Esophagus squamous epithelium (tissue), 5 donors: ENCODE results near the gene KANK2. TPM values are rescaled to one million over a fixed set of nuclear protein-coding genes. Genes with fewer than 3 reads are reported as not detected.

ENCODE experiments used
- DNase-seq: peaks from one replicate; lab custom pipeline; 2025; lab: John Stamatoyannopoulos, UW
- H3K27ac ChIP-seq, 4 donors: fragments of 200-600 bp; sonication (generic); one replicate each; pipeline ENCODE4 v1.5.1; 2016 to 2019; ENCODE audit warnings: mild to moderate bottlenecking in 1 of 4
- H3K27me3 ChIP-seq, 4 donors: fragments of 200-600 bp; sonication (generic); 1 replicate in 3 of 4; 2 replicates in 1 of 4; pipeline versions ENCODE4 v1.5.1 to v1.6.0; 2017 to 2021; ENCODE audit warnings: antibody characterized with exemption in 1 of 4
- H3K36me3 ChIP-seq, 3 donors: fragments of 200-600 bp; sonication (generic); one replicate each; pipeline ENCODE4 v1.5.1; 2016 to 2019
- H3K4me1 ChIP-seq, 3 donors: fragments of 200-600 bp; sonication (generic); one replicate each; pipeline ENCODE4 v1.5.1; 2017 to 2019
- H3K4me3 ChIP-seq, 4 donors: fragments of 200-600 bp; sonication (generic); 1 replicate in 3 of 4; 2 replicates in 1 of 4; pipeline ENCODE4 v1.5.1; 2016 to 2019; ENCODE audit warnings: mild to moderate bottlenecking in 2 of 4, moderate library complexity in 1 of 4
- H3K9me3 ChIP-seq, 3 donors: fragments of 200-600 bp; sonication (generic); one replicate each; pipeline ENCODE4 v1.5.1; 2016 to 2019
- POLR2A ChIP-seq, 4 donors: fragments of 450-650 bp; IDR thresholded peaks; one replicate each; pipeline ENCODE4 v1.6.1; 2017; ENCODE audit warnings: antibody characterized with exemption in 4 of 4, mild to moderate bottlenecking in 4 of 4, moderate library complexity in 3 of 4
- WGBS, 2 donors: methylation state at CpG; one replicate each; pipeline ENCODE4 v1.1.5; 2018; 5-methylcytosine and 5-hydroxymethylcytosine counted together
- intact Hi-C: fragments of 100-400 bp; cut with DNase I; formaldehyde crosslinking; loops from one replicate; pipeline ENCODE4 v1.15.0; 2022
- total RNA-seq, 4 donors: library from RNA; depleted of rRNA; stranded (reverse); fragments of >200 nt; gene quantifications; one replicate each; pipeline ENCODE4 v1.1.0, GENCODE V29; 2016
- TF ChIP-seq, protein P1 (sequence below), 6 experiments: fragments of 450-650 bp in 4 of 6; fragments of 200-600 bp in 2 of 6; sonication (generic) in 2 of 6; IDR thresholded peaks; one replicate each; pipeline ENCODE4 v1.5.1; 2016 to 2019; ENCODE audit warnings: antibody characterized with exemption in 6 of 6, mild to moderate bottlenecking in 4 of 6, moderate library complexity in 4 of 6
- donor health status: DM: yes; HTN: yes; CAD: no.

KANK2 gene
- total RNA-seq, 4 donors from 2014 or later = 29.3 to 287 (median 57.1) TPM

DNA sequence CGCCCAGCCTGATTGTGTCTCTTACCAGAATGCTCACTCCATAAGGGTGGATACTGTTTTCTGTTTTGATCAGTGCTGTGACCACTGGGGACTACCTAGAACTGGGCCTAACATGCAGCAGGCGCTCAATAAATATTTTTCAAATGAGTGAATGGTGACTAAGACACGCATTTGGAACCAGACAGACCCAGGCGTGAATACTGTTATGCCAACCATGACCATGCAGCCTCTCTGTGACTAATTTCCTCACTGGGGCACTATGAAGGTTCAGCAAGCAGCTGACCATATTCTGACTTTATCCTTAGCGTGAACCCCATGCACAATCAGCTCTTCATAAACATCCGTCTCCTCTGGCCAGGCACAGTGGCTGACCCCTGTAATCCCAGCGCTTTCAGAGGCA lies 28.8 kb downstream of the KANK2 start:
- TF ChIP-seq, protein P1, sequence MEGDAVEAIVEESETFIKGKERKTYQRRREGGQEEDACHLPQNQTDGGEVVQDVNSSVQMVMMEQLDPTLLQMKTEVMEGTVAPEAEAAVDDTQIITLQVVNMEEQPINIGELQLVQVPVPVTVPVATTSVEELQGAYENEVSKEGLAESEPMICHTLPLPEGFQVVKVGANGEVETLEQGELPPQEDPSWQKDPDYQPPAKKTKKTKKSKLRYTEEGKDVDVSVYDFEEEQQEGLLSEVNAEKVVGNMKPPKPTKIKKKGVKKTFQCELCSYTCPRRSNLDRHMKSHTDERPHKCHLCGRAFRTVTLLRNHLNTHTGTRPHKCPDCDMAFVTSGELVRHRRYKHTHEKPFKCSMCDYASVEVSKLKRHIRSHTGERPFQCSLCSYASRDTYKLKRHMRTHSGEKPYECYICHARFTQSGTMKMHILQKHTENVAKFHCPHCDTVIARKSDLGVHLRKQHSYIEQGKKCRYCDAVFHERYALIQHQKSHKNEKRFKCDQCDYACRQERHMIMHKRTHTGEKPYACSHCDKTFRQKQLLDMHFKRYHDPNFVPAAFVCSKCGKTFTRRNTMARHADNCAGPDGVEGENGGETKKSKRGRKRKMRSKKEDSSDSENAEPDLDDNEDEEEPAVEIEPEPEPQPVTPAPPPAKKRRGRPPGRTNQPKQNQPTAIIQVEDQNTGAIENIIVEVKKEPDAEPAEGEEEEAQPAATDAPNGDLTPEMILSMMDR (IDR thresholded peaks at IDR 0.05) = no peak
- TF ChIP-seq POLR2A (IDR thresholded peaks at IDR 0.05) = no peak
- peak overlapping the region; percentile 51 to 88 (median 84) for H3K27ac ChIP-seq
- DNase-seq = no peak
- no peaks in the 10 kb centered on the region for H3K9me3 ChIP-seq
- no peak overlapping the region for H3K4me3 ChIP-seq
- peaks cover under 1 to 61% (median 11%) of the 10 kb centered on the region in 3 donors for H3K36me3 ChIP-seq
- no peaks in the 10 kb centered on the region for H3K27me3 ChIP-seq
- intact Hi-C loops = no loop called here
- H3K4me1 ChIP-seq = peaks cover 0 to 69% (median 36%) of the 10 kb centered on the region in 3 donors
- 75 to 83% methylated on average over 2 to 6 of the region's 7 CpGs for WGBS, 2 donors

DNA sequence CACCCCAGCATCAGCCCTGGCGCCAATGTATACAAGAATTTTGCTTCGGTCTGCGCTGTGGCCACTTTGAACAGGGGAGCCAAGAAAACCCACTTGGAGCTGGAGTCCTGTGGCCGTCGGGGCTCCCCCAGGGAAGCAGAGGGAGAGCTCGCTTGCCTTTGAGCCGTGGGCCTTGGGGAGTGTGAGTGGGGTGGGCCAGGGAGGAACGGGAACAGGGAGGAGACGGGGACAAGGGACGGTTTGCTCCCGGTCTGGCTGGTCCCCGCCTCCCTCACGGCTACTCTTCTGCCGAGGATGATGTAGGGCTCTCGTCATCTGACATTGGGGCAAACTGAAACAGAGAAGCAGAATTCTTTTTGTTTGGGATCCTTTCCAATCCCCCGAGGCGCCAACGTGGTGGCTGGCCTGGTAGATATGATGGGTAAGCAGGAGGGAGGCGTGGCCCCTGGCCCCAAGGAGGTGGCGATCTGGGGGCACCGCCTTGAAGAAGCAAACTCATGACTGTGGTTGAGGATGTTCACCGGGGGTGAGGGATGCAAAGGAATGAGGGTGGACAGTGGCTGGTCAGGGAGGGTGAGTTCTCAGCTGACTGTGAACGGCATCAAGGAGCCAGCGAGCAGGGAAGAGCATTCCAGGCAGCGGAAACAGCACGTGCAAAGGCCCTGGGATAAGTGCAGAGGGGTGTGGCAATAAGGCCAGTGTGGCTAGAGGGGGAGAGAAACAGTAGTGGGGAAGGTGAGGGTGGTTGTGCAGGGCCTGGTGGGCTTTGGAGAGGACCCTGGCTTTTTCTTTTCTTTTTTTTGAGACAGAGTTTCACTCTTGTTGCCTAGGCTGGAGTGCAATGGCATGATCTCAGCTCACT lies 30.8 kb downstream of the KANK2 start:
- Histone ChIP-seq H3K36me3 (peaks cover 0 to 44% (median 11%) of the 10 kb centered on the region in 3 donors), H3K4me1 (peaks cover 0 to 78% (median 37%) of the 10 kb centered on the region in 3 donors), H3K4me3 (no peak overlapping the region), H3K27ac (peak overlapping the region; percentile 73 to 88 (median 86)), H3K27me3 (no peaks in the 10 kb centered on the region), H3K9me3 (no peaks in the 10 kb centered on the region)
- DNase-seq = no peak
- intact Hi-C loops = no loop called here
- TF ChIP-seq, protein P1 (IDR thresholded peaks at IDR 0.05) = no peak
- no peak for TF ChIP-seq POLR2A (IDR thresholded peaks at IDR 0.05)
- 64 to 70% methylated on average over 6 to 26 of the region's 26 CpGs for WGBS, 2 donors

DNA sequence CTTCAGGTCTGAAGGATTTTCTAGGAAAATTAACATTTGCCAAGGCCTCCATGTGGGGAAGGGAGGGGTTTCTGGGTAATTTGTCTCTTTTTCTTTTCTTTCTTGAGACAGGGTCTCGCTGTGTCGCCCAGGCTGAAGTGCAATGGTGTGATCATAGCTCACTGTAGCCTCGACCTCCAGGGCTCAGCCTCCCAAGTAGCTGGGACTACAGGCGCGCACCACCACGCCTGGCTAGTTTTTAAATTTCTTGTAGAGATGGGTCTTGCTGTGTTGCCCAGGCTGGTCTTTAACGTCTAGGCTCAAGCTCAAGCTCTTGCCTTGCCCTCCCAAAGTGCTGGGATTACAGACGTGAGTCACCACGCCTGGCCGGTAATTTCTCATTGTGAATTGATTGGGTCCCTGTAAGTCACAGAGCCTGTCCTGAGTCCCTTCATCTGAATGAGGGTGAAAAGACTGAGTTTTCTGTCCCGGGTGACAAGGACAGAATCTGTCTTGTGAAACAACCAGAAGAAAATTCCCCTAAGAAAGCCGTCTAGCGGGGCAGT lies 31.8 kb downstream of the KANK2 start:
- Histone ChIP-seq H3K27ac (peak overlapping the region; percentile 73 to 88 (median 86)), H3K9me3 (no peaks in the 10 kb centered on the region), H3K27me3 (no peaks in the 10 kb centered on the region), H3K4me1 (peaks cover 0 to 72% (median 37%) of the 10 kb centered on the region in 3 donors), H3K36me3 (peaks cover 0 to 35% (median 11%) of the 10 kb centered on the region in 3 donors), H3K4me3 (no peak overlapping the region)
- TF ChIP-seq, protein P1 (IDR thresholded peaks at IDR 0.05) = no peak
- no peak for TF ChIP-seq POLR2A (IDR thresholded peaks at IDR 0.05)
- intact Hi-C loops = no loop called here
- 58 to 70% methylated on average over 7 to 8 of the region's 13 CpGs for WGBS, 2 donors
- DNase-seq = no peak

DNA sequence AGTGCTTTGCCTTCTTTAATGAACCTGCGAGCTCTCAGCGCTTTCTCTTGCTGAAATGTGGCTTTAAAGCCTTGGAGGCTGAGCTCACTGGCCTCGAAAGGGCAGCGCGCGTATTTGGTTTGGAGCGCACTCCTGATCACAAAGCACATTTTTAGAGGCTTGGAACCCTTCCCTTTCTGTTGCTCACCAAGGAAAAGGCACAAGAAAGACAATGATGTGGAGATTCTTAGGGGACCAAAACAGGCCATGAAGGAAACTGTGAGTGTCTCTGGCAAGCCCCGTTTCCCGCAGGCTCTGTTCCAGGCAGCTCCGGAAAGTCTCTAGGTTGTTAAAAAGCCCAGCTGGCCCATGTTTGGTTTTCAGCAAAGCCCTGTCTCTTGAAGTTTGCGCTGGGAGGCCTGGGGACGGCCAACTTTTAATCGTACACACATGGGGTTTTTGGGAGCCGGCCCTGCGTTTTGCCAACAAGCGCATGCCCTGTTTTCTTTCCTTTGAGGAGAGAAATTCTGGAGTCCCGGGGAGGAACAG lies 32.4 kb downstream of the KANK2 start:
- peak in 1 of 4 donors; percentile 15 for TF ChIP-seq POLR2A (IDR thresholded peaks at IDR 0.05)
- TF ChIP-seq, protein P1 (IDR thresholded peaks at IDR 0.05) = no peak
- 59 to 74% methylated on average over 10 to 13 of the region's 17 CpGs for WGBS, 2 donors
- no peaks in the 10 kb centered on the region for H3K9me3 ChIP-seq
- DNase-seq = no peak
- H3K36me3 ChIP-seq = peaks cover 0 to 29% (median 6%) of the 10 kb centered on the region in 3 donors
- peaks cover 0 to 69% (median 37%) of the 10 kb centered on the region in 3 donors for H3K4me1 ChIP-seq
- H3K27ac ChIP-seq = peak overlapping the region; percentile 73 to 88 (median 86)
- intact Hi-C loops = no loop called here
- no peaks in the 10 kb centered on the region for H3K27me3 ChIP-seq
- H3K4me3 ChIP-seq = peak overlapping the region in 1 of 4 donors; percentile 39
